ENCODE data around the gene ZNF555.

The ZNF555 gene

GRCh38 chr19:2854849-2855248 lies 13.6 kb downstream of the ZNF555 start:
- H3K4me3 ChIP-seq (ENCODE audit: low read depth, low read length): no peak overlapping the region
- no peak for DNase-seq (ENCODE audit: low read depth, low spot score)
- TF ChIP-seq, protein P1, sequence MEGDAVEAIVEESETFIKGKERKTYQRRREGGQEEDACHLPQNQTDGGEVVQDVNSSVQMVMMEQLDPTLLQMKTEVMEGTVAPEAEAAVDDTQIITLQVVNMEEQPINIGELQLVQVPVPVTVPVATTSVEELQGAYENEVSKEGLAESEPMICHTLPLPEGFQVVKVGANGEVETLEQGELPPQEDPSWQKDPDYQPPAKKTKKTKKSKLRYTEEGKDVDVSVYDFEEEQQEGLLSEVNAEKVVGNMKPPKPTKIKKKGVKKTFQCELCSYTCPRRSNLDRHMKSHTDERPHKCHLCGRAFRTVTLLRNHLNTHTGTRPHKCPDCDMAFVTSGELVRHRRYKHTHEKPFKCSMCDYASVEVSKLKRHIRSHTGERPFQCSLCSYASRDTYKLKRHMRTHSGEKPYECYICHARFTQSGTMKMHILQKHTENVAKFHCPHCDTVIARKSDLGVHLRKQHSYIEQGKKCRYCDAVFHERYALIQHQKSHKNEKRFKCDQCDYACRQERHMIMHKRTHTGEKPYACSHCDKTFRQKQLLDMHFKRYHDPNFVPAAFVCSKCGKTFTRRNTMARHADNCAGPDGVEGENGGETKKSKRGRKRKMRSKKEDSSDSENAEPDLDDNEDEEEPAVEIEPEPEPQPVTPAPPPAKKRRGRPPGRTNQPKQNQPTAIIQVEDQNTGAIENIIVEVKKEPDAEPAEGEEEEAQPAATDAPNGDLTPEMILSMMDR (IDR thresholded peaks at IDR 0.05; ENCODE audit: low read depth, low read length): no peak
- in situ Hi-C loops (cut with HindIII; ENCODE audit: low sequenced_read_pairs): no loop called here

DNA sequence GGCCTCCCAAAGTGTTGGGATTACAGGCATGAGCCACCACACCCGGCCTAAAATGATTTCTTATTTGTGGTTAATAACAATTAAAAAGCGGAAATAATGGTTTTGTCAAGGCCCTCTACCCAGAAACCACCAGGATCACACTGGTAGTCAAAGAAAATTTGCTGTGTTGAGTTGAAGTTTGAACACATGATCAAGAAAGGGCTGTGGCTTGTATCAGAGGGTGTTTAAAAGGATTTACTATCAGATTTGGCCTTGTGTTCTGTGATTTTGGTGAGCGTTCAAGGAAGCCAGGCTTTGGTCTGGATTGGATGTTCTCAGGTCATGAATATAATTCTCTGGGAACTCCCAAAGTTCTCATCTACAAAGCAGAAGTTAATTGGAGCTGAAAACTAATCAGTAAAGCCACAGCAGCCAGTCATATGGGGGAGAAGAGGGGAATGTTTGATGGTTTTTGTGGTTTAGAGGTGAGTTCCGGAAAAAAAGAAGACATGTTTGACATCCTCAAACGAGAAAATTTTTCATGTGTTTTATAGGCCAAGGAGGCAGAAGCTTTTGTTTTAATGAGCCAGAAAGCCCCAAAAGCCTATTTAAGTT lies 15.3 kb downstream of the ZNF555 start:
- no peak overlapping the region for H3K4me3 ChIP-seq (ENCODE audit: low read depth, low read length)
- TF ChIP-seq, protein P1 (IDR thresholded peaks at IDR 0.05; ENCODE audit: low read depth, low read length): no peak
- in situ Hi-C loops (cut with HindIII; ENCODE audit: low sequenced_read_pairs): no loop called here
- DNase-seq (ENCODE audit: low read depth, low spot score): no peak

GRCh38 chr19:2858864-2859263 lies 17.6 kb downstream of the ZNF555 start:
- DNase-seq (ENCODE audit: low read depth, low spot score): no peak
- H3K4me3 ChIP-seq (ENCODE audit: low read depth, low read length): no peak overlapping the region
- in situ Hi-C loops (cut with HindIII; ENCODE audit: low sequenced_read_pairs): no loop called here
- TF ChIP-seq, protein P1 (IDR thresholded peaks at IDR 0.05; ENCODE audit: low read depth, low read length): no peak

DNA sequence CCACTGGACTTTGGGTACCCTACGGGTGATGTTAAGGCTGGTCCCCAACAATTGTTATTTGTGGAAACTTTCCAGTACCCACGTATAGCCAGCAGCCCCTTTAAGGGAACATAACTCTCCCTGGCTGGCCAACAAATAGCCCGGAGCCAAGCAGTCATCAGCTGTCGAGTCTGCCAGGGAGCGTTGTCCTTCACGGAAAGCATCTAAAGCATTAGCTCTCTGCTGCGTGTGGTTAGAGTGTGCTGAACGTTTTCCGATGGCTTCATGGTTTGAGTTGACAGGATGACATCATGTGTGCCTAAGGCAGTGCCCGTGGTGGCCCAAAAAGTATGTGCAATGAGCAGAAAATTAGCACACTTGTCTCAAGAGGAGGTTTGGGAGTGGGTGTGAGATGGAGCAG lies 22.5 kb downstream of the ZNF555 start:
- H3K4me3 ChIP-seq (ENCODE audit: low read depth, low read length): no peak overlapping the region
- in situ Hi-C loops (cut with HindIII; ENCODE audit: low sequenced_read_pairs): no loop called here
- DNase-seq (ENCODE audit: low read depth, low spot score): no peak
- TF ChIP-seq, protein P1 (IDR thresholded peaks at IDR 0.05; ENCODE audit: low read depth, low read length): no peak

GRCh38 chr19:2865334-2866100 lies 24.2 kb downstream of the ZNF555 start:
- in situ Hi-C loops (cut with HindIII; ENCODE audit: low sequenced_read_pairs): no loop called here
- DNase-seq (ENCODE audit: low read depth, low spot score): no peak
- TF ChIP-seq, protein P1 (IDR thresholded peaks at IDR 0.05; ENCODE audit: low read depth, low read length): no peak
- no peak overlapping the region for H3K4me3 ChIP-seq (ENCODE audit: low read depth, low read length)

- in situ Hi-C loops (cut with HindIII; ENCODE audit: low sequenced_read_pairs): no loop called here
- DNase-seq (ENCODE audit: low read depth, low spot score): no peak
- H3K4me3 ChIP-seq (ENCODE audit: low read depth, low read length): no peak overlapping the region
- TF ChIP-seq, protein P1 (IDR thresholded peaks at IDR 0.05; ENCODE audit: low read depth, low read length): no peak
Measured at GRCh38 chr19:2866495-2867024, 25.3 kb downstream of the ZNF555 start.

Data from astrocyte of the spinal cord (primary cell).